OCI-LY1 (cell line): ENCODE results near the gene MEAK7.

Experiments used
- H2AFZ ChIP-seq: fragments of 200-600 bp; sonication (generic), shearing (Covaris generic); 2 replicates; pipeline ENCODE4 v1.6.0; 2014; ENCODE audit warnings: antibody characterized with exemption, mild to moderate bottlenecking, low read length
- H3F3A ChIP-seq: fragments of 200-600 bp; sonication (generic), shearing (Covaris generic); 2 replicates; pipeline ENCODE4 v1.6.0; 2014; ENCODE audit warnings: mild to moderate bottlenecking, antibody characterized with exemption, low read length, moderate library complexity; ENCODE audit not compliant: insufficient read depth
- H3K27ac ChIP-seq: fragments of 200-600 bp; sonication (generic); 2 replicates; pipeline ENCODE4 v1.5.1; 2014; ENCODE audit warnings: low read length, mixed run types, mild to moderate bottlenecking, low read depth; ENCODE audit not compliant: poor library complexity, severe bottlenecking
- H3K27me3 ChIP-seq: fragments of 200-600 bp; sonication (generic); 2 replicates; pipeline ENCODE4 v1.6.0; 2014; ENCODE audit warnings: antibody characterized with exemption, mild to moderate bottlenecking, low read length, moderate library complexity; ENCODE audit not compliant: insufficient read depth
- H3K36me3 ChIP-seq: fragments of 200-600 bp; sonication (generic); 2 replicates; pipeline ENCODE4 v1.6.1; 2014; ENCODE audit warnings: mild to moderate bottlenecking, antibody characterized with exemption, low read length, moderate library complexity, mixed read lengths; ENCODE audit not compliant: insufficient read depth
- H3K4me1 ChIP-seq: fragments of 200-600 bp; sonication (generic); 2 replicates; pipeline ENCODE4 v1.5.1; 2014; ENCODE audit warnings: mild to moderate bottlenecking, low read length, moderate library complexity; ENCODE audit not compliant: insufficient read depth, severe bottlenecking
- H3K4me2 ChIP-seq: fragments of 200-600 bp; sonication (generic), shearing (Covaris generic); 2 replicates; pipeline ENCODE4 v1.6.1; 2014; ENCODE audit warnings: low read length
- H3K4me3 ChIP-seq: fragments of 200-600 bp; sonication (generic); 2 replicates; pipeline ENCODE4 v1.5.1; 2014; ENCODE audit warnings: low read length, low read depth, mild to moderate bottlenecking, mixed read lengths; ENCODE audit not compliant: poor library complexity, severe bottlenecking
- H3K79me2 ChIP-seq: fragments of 200-600 bp; shearing (Covaris generic); 2 replicates; pipeline ENCODE4 v1.6.1; 2016; ENCODE audit warnings: mixed run types, low read length, mixed read lengths; ENCODE audit not compliant: insufficient read depth
- H3K9ac ChIP-seq: fragments of 200-600 bp; sonication (generic), shearing (Covaris generic); 2 replicates; pipeline ENCODE4 v1.6.1; 2014; ENCODE audit warnings: mild to moderate bottlenecking, low read length, mixed read lengths
- H3K9me2 ChIP-seq: fragments of 200-600 bp; sonication (generic), shearing (Covaris generic); 2 replicates; pipeline ENCODE4 v1.6.1; 2014; ENCODE audit warnings: low read depth, mild to moderate bottlenecking, low read length, mixed read lengths
- H3K9me3 ChIP-seq: fragments of 200-600 bp; shearing (Covaris generic); 2 replicates; pipeline ENCODE4 v1.6.1; 2014; ENCODE audit warnings: low read length, mixed read lengths
- H4K20me1 ChIP-seq: fragments of 200-600 bp; sonication (generic), shearing (Covaris generic); 2 replicates; pipeline ENCODE4 v1.6.0; 2016; ENCODE audit warnings: mild to moderate bottlenecking, low read length; ENCODE audit not compliant: insufficient read depth
- CTCF ChIP-seq: fragments of 200-600 bp; sonication (generic), shearing (Covaris generic); IDR thresholded peaks from 2 replicates; pipeline ENCODE4 v1.5.1; 2017; ENCODE audit warnings: mild to moderate bottlenecking, antibody characterized with exemption, low read length, moderate library complexity, mixed read lengths
- EZH2 ChIP-seq: fragments of 200-600 bp; sonication (generic), shearing (Covaris generic); IDR thresholded peaks from 2 replicates; pipeline ENCODE4 v1.8.0; 2017; ENCODE audit warnings: borderline replicate concordance, mixed run types, mild to moderate bottlenecking, antibody characterized with exemption, low read length, moderate library complexity, mixed read lengths

Gene MEAK7

GRCh38 chr16:84505249-84506187 lies 1.1 kb upstream of the MEAK7 start:
- Histone ChIP-seq H3K4me2 (peak overlapping the region; percentile 79), H3F3A (0 out of 2 replicates have a peak, but pooled peaks cover 9% of the 10 kb centered on the region), H3K9ac (peak overlapping the region; percentile 67), H3K4me3 (peak overlapping the region; percentile 69), H3K27me3 (no peaks in the 10 kb centered on the region), H3K9me3 (no peaks in the 10 kb centered on the region), H3K9me2 (no peaks in the 10 kb centered on the region), H3K79me2 (no peaks in the 10 kb centered on the region), H3K4me1 (peaks cover 42% of the 10 kb centered on the region), H2AFZ (no peak overlapping the region), H3K27ac (peak overlapping the region; percentile 87), H4K20me1 (no peaks in the 10 kb centered on the region), H3K36me3 (no peaks in the 10 kb centered on the region)
- TF ChIP-seq EZH2 (no peak), CTCF (no peak)

- H3K9ac ChIP-seq = peak overlapping the region; percentile 67
- no peak for TF ChIP-seq EZH2
- TF ChIP-seq CTCF = no peak
- H3K4me3 ChIP-seq = peak overlapping the region; percentile 69
- no peaks in the 10 kb centered on the region for H3K36me3 ChIP-seq
- H3K4me1 ChIP-seq = peaks cover 42% of the 10 kb centered on the region
- H3K27me3 ChIP-seq = no peaks in the 10 kb centered on the region
- peak overlapping the region; percentile 79 for H3K4me2 ChIP-seq
- H3K9me2 ChIP-seq = no peaks in the 10 kb centered on the region
- no peaks in the 10 kb centered on the region for H4K20me1 ChIP-seq
- H2AFZ ChIP-seq = no peak overlapping the region
- H3F3A ChIP-seq = 0 out of 2 replicates have a peak, but pooled peaks cover 9% of the 10 kb centered on the region
- H3K9me3 ChIP-seq = no peaks in the 10 kb centered on the region
- H3K79me2 ChIP-seq = no peaks in the 10 kb centered on the region
- H3K27ac ChIP-seq = no peak overlapping the region
Observed at GRCh38 chr16:84503751-84504395, 586 bp downstream of the MEAK7 start.

- H3F3A ChIP-seq = 0 out of 2 replicates have a peak, but pooled peaks cover 4% of the 10 kb centered on the region
- H3K4me1 ChIP-seq = peaks cover 32% of the 10 kb centered on the region
- no peaks in the 10 kb centered on the region for H3K36me3 ChIP-seq
- H3K27me3 ChIP-seq = no peaks in the 10 kb centered on the region
- no peak overlapping the region for H3K27ac ChIP-seq
- no peak overlapping the region for H3K4me2 ChIP-seq
- H3K4me3 ChIP-seq = no peak overlapping the region
- no peaks in the 10 kb centered on the region for H4K20me1 ChIP-seq
- no peaks in the 10 kb centered on the region for H3K79me2 ChIP-seq
- H3K9ac ChIP-seq = no peak overlapping the region
- no peaks in the 10 kb centered on the region for H3K9me3 ChIP-seq
- no peaks in the 10 kb centered on the region for H3K9me2 ChIP-seq
- no peak for TF ChIP-seq CTCF
- no peak for TF ChIP-seq EZH2
- H2AFZ ChIP-seq = no peak overlapping the region
Observed at GRCh38 chr16:84502581-84502980, 1.9 kb downstream of the MEAK7 start.
